Activated naive CD8-positive, alpha-beta T cell (primary cell): Measurements from ENCODE around the gene RNF4.
A peak's percentile ranks its signal among the peaks of the same experiment; 100 is the strongest.
"Not testable (repeated sequence)": the region's sequence is repeated elsewhere in the genome, so short reads cannot be mapped to it uniquely, and the experiment has no call there.

Experiments used
- H3K27ac Mint-ChIP-seq: one replicate; pipeline ENCODE4 v1.8.0; 2021; ENCODE audit warnings: mixed read lengths
- H3K27me3 Mint-ChIP-seq: one replicate; pipeline ENCODE4 v1.8.0; 2021; ENCODE audit warnings: mixed read lengths
- H3K36me3 Mint-ChIP-seq: one replicate; pipeline ENCODE4 v1.8.0; 2021; ENCODE audit warnings: mixed read lengths
- H3K4me1 Mint-ChIP-seq: one replicate; pipeline ENCODE4 v1.8.0; 2021; ENCODE audit warnings: low read depth, mixed read lengths
- H3K4me3 Mint-ChIP-seq: one replicate; pipeline ENCODE4 v1.8.0; 2021; ENCODE audit warnings: mild to moderate bottlenecking, mixed read lengths
- H3K9me3 Mint-ChIP-seq: one replicate; pipeline ENCODE4 v1.8.0; 2021; ENCODE audit warnings: low read depth, mixed read lengths

The RNF4 gene

DNA sequence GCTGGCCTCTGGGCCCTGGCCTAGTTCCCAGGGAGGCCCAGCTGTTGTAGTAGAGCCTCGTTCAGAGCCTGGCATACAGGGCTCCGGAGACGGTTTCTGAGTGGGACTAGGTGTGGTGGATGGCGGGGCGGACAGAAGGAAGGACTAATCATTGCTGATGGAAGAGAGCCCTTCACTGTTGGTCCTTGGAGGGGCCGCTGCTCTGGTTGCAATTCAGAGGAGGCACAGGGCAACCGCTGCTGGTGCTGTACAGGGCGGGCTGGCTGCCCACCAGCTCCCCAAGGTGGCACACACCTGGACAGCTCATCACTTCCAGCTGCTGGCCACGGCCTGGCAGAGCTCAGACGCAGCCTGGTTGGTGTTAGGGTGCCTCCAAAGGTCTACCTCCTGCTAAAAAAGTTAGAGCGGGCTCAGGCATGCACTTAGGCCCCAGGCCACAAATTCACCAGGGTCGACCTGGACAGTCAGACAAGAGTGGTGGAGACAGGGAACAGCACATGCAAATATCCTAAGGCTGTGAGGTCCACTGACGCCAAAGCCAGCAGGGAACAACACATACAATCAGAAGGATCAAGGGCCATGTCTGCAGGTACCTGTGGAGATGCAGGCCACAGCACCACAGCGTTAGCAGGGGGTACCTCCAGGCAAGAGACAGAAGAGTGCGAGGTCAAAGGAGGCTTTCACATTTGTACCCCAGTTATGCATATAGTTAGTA, 7.5 kb upstream of the RNF4 start:
- H3K9me3 Mint-ChIP-seq, result no peaks in the 10 kb centered on the region
- peak overlapping the region; percentile 13 for H3K27ac Mint-ChIP-seq
- H3K36me3 Mint-ChIP-seq, result no peaks in the 10 kb centered on the region
- peaks cover 5% of the 10 kb centered on the region for H3K4me1 Mint-ChIP-seq
- H3K27me3 Mint-ChIP-seq, result no peaks in the 10 kb centered on the region
- H3K4me3 Mint-ChIP-seq, result peak overlapping the region; percentile 86

DNA sequence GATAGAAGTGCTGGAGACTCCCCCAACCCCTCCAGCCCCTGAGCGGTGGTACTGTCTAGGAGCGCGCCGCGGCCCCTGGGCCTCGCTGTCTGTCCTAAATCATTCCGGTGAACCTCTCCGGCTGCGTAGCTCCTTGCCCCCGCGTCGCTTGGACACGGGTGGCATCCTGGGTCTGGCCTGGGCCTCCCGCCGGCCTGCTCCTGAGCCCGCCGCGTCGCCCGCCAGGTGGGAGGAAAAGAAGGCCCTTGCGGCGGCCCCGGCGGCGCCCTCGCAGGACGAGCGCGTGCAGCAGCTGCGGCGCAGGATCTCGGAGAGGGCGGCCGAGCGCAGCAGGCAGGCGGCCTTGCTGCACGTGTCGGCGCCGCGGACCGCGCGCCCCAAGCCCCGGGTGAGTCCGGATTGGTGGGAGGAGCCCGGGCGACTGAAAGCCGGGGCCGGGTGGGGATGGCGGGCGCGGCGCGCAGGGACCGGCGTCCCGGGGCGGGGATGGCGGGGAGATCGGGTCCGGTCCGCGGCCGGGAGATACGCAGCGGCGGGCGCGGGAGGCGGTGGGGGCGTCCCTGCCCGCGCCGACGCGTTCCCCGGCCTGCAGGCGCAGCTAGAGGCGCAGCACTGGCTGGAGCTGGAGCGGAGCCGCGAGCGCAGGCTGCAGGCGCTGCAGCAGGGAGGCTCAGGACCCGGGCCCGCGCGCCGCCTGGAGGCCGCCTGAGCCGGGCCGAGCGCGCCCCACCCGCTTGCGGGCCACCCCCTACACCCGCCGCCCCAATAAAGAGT, 6.5 kb upstream of the RNF4 start:
- Mint-ChIP-seq H3K36me3 (no peaks in the 10 kb centered on the region), H3K4me1 (peaks cover 7% of the 10 kb centered on the region), H3K4me3 (peak overlapping the region; percentile 86), H3K9me3 (no peaks in the 10 kb centered on the region), H3K27ac (peak overlapping the region; percentile 72), H3K27me3 (no peaks in the 10 kb centered on the region)

DNA sequence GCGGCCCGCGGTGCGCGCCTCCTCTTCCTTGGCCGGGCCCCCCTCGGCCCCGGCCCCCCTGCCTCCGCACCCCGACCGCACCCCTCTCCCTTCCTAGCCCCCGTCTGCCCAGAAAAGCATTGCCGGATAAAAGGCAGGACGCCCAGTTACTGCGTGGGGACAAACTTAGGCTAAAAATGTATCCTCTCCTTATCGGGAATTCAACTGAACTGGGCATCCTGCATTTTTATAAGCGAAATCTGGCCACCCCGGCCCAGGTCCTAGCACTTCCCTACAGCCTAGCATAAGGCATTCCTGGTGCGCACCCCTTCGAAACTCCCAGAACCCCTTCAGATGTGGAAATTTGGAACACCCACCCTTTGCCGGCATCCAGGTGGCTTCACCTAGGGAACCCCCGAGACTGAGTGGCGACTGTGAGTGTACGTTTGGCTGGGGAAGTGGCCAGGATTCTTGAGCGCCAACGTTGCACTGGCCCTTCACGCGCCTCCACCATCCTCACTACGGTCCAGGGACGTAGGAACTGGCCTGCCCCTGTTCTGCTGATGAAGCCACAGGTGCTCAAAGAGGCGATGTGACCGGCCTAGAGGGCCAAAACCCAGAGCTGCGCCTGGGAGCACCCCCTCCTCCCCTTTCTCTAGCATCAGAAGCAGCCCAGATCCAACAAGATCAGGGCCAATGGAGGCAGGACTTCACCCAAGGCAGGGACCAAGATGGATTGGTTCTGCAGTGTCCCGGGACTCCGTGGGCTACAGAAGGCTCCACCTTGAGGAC, 5.7 kb upstream of the RNF4 start:
- Mint-ChIP-seq H3K27me3 (no peaks in the 10 kb centered on the region), H3K4me1 (peaks cover 14% of the 10 kb centered on the region), H3K9me3 (no peaks in the 10 kb centered on the region), H3K4me3 (peak overlapping the region; percentile 72), H3K27ac (peak overlapping the region; percentile 61), H3K36me3 (no peaks in the 10 kb centered on the region)

DNA sequence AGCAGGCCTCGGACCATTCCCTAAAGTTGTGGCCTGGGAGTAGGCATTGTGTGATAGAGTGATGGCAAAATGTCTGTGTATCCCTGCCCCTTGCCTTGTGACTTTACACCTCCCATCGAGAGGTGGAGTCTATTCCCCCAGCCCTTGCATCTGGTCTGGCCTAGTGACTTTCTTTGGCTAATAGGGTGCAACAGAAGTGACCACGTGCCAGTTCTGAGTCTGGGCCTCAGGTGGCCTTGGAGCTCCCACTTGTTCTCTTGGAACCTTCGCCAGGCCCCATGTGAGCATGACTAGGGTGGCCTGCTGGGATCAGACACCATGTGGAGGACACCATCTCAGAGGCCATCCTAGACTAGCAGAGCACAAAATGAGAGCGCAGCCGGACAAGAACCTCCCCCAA, 3.9 kb upstream of the RNF4 start:
- no peaks in the 10 kb centered on the region for H3K36me3 Mint-ChIP-seq
- no peak overlapping the region for H3K4me3 Mint-ChIP-seq
- H3K9me3 Mint-ChIP-seq, result no peaks in the 10 kb centered on the region
- no peaks in the 10 kb centered on the region for H3K27me3 Mint-ChIP-seq
- peaks cover 17% of the 10 kb centered on the region for H3K4me1 Mint-ChIP-seq
- H3K27ac Mint-ChIP-seq, result no peak overlapping the region

DNA sequence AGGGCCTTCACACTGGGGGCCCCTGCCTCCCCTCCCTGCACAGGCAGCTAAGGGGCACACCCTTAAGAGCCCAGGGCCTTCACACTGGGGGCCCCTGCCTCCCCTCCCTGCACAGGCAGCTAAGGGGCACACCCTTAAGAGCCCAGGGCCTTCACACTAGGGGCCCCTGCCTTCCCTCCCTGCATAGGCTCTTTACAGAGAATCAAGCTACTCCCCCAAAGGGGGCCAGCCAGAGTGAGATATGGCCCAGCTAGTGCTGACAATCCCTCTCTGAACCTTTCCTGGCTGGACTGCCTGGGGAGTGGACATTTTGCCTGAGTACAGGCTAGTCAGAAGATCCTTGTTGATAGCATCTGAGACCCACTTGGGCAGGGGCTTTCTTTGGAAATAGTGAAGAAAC, 3.4 kb upstream of the RNF4 start:
- H3K4me3 Mint-ChIP-seq, result not testable (repeated sequence)

DNA sequence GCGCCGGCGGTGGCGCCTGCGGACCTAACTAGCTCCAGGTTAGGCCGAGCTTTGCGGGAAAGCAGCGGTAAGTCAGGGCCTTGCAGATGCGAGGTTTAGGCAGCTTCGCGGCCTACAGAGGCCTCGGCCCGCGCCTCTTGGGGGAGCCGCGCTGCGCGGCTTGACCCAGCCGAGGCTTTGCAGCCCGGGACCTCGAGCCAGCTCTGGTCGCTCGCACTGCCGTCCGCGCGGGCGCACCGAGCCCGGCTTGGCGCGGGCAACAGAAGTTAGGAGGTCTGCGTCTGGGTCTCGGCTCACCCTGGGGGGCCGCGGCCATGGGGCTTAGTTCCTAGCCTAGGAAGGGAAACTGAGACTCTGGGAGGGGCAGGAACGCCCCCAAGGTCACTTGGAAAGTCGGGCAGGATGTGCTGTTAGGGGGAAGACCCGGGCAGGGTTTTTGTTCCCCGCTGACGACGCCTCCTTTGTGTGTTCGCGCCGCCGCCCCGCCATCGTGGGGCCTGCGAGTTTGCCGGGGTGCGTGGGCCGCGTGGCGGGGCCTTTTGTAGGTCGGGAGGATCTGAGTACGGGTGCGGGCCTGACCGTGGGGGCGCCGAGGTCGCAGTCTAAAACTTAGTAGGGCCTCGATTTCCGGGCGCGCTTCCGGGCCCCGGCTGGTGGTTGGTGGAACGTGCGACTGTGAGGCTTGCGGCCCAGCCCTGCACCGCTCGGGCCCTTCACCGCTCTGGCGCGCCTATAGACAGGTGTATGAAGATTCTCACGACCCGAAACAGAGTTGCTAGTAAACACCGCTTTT, 482 bp downstream of the RNF4 start:
- Mint-ChIP-seq H3K9me3 (no peaks in the 10 kb centered on the region), H3K4me1 (peaks cover 47% of the 10 kb centered on the region), H3K27ac (peak overlapping the region; percentile 96), H3K36me3 (peaks cover 7% of the 10 kb centered on the region), H3K4me3 (peak overlapping the region; percentile 97), H3K27me3 (no peaks in the 10 kb centered on the region)

More for the DNA sequence above, 3.4 kb upstream of the RNF4 start:
- not testable (repeated sequence) for H3K36me3 Mint-ChIP-seq, H3K27ac Mint-ChIP-seq, H3K27me3 Mint-ChIP-seq, H3K9me3 Mint-ChIP-seq
- H3K4me1 Mint-ChIP-seq, result peaks cover 21% of the 10 kb centered on the region

DNA sequence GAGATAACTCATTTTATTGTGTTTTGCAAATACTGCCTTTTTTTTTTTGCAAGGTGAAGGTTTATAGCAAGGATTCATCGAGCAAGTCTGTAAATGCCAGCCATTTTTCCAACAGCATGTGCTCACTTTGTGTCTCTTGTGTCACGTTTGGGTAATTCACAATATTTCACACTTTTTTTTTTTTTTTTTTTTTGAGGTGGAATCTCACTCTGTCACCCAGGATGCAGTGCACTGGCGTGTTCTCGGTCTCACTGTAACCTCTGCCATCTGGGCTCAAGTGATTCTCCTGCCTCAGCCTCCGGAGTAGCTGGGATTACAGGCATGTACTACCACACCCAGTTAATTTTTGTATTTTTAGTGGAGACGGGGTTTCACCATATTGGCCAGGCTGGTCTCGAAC, 1.9 kb downstream of the RNF4 start:
- H3K27me3 Mint-ChIP-seq, result no peaks in the 10 kb centered on the region
- peaks cover 55% of the 10 kb centered on the region for H3K4me1 Mint-ChIP-seq
- H3K9me3 Mint-ChIP-seq, result no peaks in the 10 kb centered on the region
- peaks cover 10% of the 10 kb centered on the region for H3K36me3 Mint-ChIP-seq
- H3K4me3 Mint-ChIP-seq, result peak overlapping the region; percentile 97
- H3K27ac Mint-ChIP-seq, result peak overlapping the region; percentile 96

DNA sequence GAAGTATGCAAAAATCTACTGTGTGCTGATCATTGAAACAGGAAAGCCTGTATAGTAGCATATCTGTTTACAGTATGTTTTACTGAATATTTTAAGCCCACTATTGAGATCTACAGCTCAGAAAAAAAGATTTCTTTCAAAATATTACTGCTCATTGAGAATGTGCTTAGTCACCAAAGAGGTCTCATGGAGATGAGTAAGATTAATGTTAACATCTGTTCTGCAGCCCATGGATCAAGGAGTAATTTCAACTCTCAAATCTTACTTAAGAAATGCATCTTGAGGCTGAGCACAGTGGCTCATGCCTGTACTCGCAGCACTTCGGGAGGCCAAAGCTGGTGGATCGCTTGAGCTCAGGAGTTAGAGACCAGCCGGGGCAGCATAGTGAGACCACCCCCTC, 3.3 kb downstream of the RNF4 start:
- Mint-ChIP-seq H3K36me3 (peaks cover 15% of the 10 kb centered on the region), H3K4me3 (peak overlapping the region; percentile 97), H3K27me3 (no peaks in the 10 kb centered on the region), H3K9me3 (no peaks in the 10 kb centered on the region), H3K27ac (peak overlapping the region; percentile 96), H3K4me1 (peaks cover 63% of the 10 kb centered on the region)

DNA sequence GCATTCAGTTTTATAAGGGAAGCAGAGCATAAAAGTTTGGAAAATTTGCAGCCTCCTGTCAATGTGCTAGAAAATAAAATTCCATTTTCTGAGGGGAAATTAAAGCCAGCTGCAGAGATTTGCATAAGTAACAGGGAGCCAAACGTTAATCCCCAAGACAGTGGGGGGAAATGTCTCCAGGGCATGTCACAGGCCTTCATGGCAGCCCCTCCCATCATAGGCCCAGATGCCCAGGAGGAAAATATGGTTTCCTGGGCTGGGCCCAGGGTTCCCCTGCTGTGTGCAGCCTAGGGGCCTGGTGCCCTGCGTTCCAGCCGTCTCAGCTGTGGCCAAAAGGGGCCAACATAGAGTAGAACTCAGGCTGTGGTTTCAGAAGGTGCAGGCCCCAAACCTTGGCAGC, 9.3 kb downstream of the RNF4 start:
- Mint-ChIP-seq H3K27ac (peak overlapping the region; percentile 36), H3K9me3 (no peaks in the 10 kb centered on the region), H3K36me3 (peaks cover 7% of the 10 kb centered on the region), H3K4me3 (peak overlapping the region; percentile 46), H3K4me1 (peaks cover 85% of the 10 kb centered on the region), H3K27me3 (no peaks in the 10 kb centered on the region)

DNA sequence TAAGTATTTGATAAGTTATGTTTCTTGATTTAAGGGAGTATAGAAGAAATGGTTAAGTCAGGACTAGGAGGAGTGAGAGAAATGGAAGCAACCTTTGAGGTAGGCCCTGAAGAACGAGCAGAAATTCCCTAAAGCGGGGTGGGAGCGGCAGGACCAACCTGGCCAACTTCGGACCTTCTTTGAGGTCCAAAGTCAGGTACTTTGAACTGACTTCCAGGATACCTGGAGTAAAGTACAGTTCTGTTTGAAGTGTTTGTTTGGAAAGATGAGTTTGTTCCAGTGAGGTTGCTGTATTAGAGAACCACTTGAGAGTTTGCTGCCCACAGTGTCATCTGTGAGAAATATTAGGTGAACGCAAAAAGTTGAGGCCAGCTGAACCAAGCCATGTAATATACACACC, 11.7 kb downstream of the RNF4 start:
- peak overlapping the region; percentile 38 for H3K4me3 Mint-ChIP-seq
- H3K4me1 Mint-ChIP-seq, result peaks cover 91% of the 10 kb centered on the region
- H3K36me3 Mint-ChIP-seq, result peaks cover 6% of the 10 kb centered on the region
- H3K27ac Mint-ChIP-seq, result peak overlapping the region; percentile 43
- H3K27me3 Mint-ChIP-seq, result no peaks in the 10 kb centered on the region
- no peaks in the 10 kb centered on the region for H3K9me3 Mint-ChIP-seq

DNA sequence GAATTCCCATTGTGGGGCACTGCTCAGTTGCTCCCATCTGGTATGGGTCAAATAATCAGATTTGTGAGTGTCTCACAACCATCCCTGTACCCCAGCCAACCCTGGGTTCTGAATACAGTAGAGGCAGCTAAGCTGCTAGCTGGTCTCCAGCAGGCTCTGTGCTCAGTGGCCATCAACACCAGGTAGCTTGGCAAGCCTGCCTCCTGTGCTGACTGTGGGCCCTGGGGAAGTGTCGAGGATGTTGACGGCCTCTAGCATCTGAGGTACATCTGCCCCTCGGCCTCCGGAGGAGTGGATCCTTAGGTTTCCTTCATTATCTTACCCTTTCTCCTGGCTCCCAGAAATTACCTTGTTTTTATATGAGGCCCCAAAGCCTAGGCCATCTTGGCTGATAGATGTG, 13.3 kb downstream of the RNF4 start:
- H3K36me3 Mint-ChIP-seq, result no peaks in the 10 kb centered on the region
- peak overlapping the region; percentile 44 for H3K4me3 Mint-ChIP-seq
- peak overlapping the region; percentile 69 for H3K27ac Mint-ChIP-seq
- no peaks in the 10 kb centered on the region for H3K9me3 Mint-ChIP-seq
- no peaks in the 10 kb centered on the region for H3K27me3 Mint-ChIP-seq
- peaks cover 94% of the 10 kb centered on the region for H3K4me1 Mint-ChIP-seq

DNA sequence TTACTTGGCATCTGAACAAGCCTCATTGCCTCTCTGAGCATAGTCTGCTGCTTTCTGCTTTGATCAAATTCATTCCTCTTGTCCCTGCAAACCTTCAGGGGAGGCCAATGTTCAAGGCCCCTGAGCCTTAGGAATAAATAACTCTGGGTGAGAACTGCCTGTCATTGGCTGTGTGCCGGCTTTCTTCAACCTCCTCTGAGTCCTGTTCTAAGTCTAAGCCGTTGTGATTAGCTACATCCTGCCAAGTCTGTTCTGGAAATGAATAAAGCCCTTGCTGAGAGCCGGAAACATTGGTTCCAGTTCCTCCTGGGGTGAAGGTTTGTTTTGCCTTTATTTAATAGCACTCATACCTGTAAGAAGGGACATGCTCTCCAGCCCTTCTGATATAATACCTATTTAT, 13.8 kb downstream of the RNF4 start:
- Mint-ChIP-seq H3K4me3 (peak overlapping the region; percentile 44), H3K4me1 (peaks cover 92% of the 10 kb centered on the region), H3K27ac (peak overlapping the region; percentile 69), H3K36me3 (no peaks in the 10 kb centered on the region), H3K9me3 (no peaks in the 10 kb centered on the region), H3K27me3 (no peaks in the 10 kb centered on the region)

DNA sequence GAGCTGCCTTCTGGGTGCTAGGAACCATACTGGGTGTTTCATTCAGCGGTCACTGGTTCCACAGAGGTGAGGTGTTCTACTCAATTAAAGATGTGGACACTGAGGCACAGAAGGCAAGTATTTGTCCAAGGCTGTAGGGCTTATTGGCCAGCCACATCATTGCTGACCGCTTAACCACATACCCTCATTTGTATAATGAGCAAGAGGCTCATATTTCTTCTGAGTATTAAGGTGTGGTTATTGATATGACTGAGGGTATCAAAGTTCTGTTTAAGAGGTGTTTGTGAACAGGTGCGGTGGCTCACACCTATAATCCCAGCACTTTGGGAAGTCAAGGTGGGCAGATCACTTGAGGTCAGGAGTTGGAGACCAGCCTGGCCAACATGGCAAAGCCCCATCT, 14.3 kb downstream of the RNF4 start:
- Mint-ChIP-seq H3K36me3 (no peaks in the 10 kb centered on the region), H3K4me3 (no peak overlapping the region), H3K27me3 (no peaks in the 10 kb centered on the region), H3K4me1 (peaks cover 92% of the 10 kb centered on the region), H3K9me3 (no peaks in the 10 kb centered on the region), H3K27ac (no peak overlapping the region)

DNA sequence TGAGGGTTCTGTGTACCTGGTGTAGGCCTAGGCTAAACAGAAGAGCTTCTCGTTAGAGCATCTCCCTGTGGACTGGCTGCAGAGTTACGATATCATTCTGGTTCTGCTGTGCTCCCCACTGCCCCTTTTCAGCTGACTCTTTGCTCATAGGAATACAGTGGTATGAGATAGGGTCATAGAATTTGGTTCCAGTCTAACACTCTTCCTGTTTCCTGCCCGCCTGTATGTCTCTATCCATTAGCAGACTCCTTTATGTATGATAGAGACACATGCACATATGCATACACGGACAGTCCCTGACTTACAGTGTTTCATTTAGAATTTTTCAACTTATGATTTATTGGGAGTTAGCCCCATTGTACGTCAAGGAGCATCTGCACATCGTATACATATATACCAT, 15.3 kb downstream of the RNF4 start:
- H3K4me3 Mint-ChIP-seq, result peak overlapping the region; percentile 80
- peak overlapping the region; percentile 83 for H3K27ac Mint-ChIP-seq
- no peaks in the 10 kb centered on the region for H3K36me3 Mint-ChIP-seq
- H3K4me1 Mint-ChIP-seq, result peaks cover 85% of the 10 kb centered on the region
- H3K27me3 Mint-ChIP-seq, result no peaks in the 10 kb centered on the region
- H3K9me3 Mint-ChIP-seq, result no peaks in the 10 kb centered on the region
